Stimulated activated CD4-positive, alpha-beta T cell treated with anti-CD3 and anti-CD28 coated beads, TNF-alpha, amount 100 ng/mL, for 4 hours (primary cell): ENCODE results near the gene RAPGEF5.
"Not testable (repeated sequence)": the region's sequence is repeated elsewhere in the genome, so short reads cannot be mapped to it uniquely, and the experiment has no call there.

Source experiments
- DNase-seq, 3 experiments: peaks; one replicate each; pipeline ENCODE4 v3.0.0-alpha.2; 2020; ENCODE audit warnings: low read depth in 3 of 3

Gene RAPGEF5

GRCh38 chr7:22088827-22089226 lies 268.1 kb downstream of the RAPGEF5 start:
- DNase-seq, result no peak

- DNase-seq, result no peak
Observed at GRCh38 chr7:22087861-22088260, 269.1 kb downstream of the RAPGEF5 start.

- DNase-seq, result no peak
Observed at GRCh38 chr7:22083704-22084240, 273.2 kb downstream of the RAPGEF5 start.

- peak; percentile 56 to 75 (median 71) for DNase-seq
Observed at GRCh38 chr7:22082886-22083703, 273.9 kb downstream of the RAPGEF5 start.

GRCh38 chr7:22082553-22082885 lies 274.4 kb downstream of the RAPGEF5 start:
- DNase-seq, result no peak

- not testable (repeated sequence) for DNase-seq
Observed at GRCh38 chr7:22080219-22080618, 276.7 kb downstream of the RAPGEF5 start.

GRCh38 chr7:22078872-22079271 lies 278.1 kb downstream of the RAPGEF5 start:
- DNase-seq, result not testable (repeated sequence)

- DNase-seq, result no peak
Observed at GRCh38 chr7:22075561-22075960, 281.4 kb downstream of the RAPGEF5 start.

GRCh38 chr7:22074897-22075296 lies 282.1 kb downstream of the RAPGEF5 start:
- DNase-seq, result no peak
